ENCODE measurements around the gene PEX7.

DNA sequence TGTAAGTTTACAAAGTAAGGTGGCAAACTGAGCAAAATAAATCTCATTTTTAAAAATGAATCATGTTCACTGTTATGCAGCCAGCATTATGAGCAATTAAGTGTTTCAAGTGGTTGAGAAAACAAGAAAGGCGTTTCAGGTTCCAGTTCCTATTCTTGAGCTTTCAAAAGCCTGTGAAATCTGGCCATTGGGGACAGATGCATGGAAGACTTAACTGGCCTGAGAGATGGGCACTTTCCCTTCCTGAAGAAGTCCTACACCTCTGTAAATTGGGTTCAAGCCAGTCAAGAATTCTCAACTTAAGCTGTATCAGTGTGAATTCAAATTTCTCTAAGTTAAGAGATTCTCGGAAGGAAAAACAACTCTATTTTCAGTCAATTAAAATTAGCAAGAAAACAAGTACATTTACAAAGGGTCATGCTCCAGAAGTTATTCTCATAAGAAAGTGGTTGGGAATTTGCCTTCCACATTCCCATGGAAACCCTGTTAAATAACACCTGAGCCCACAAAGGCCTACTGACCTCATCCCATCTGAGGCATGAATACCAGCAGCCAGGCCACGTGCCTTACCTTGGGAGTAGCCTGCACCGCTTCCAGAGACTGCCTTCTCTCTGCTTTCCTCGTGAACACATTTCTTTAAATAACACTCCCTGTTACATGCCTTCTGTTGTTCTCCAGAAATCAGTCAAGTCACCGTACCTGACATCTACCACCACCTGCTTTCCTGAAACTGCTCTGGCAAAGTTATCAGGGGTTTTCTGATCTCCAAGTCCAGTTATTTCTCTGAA is 49.5 kb upstream of the PEX7 start:
- no peak for TF ChIP-seq EZH2 (IDR thresholded peaks at IDR 0.05)
- TF ChIP-seq POLR2AphosphoS5 (IDR thresholded peaks at IDR 0.05; ENCODE audit: borderline replicate concordance, low read depth, low read length), result no peak
- no peak for TF ChIP-seq FOXP2 (optimal IDR thresholded peaks at IDR 0.05; ENCODE audit: control extremely low read depth, extremely low read length, insufficient read depth)

Data from SK-N-MC (cell line).